ENCODE measurements around the gene ITGA8.
"Not testable (repeated sequence)": the region's sequence is repeated elsewhere in the genome, so short reads cannot be mapped to it uniquely, and the experiment has no call there.

The ITGA8 gene

DNA sequence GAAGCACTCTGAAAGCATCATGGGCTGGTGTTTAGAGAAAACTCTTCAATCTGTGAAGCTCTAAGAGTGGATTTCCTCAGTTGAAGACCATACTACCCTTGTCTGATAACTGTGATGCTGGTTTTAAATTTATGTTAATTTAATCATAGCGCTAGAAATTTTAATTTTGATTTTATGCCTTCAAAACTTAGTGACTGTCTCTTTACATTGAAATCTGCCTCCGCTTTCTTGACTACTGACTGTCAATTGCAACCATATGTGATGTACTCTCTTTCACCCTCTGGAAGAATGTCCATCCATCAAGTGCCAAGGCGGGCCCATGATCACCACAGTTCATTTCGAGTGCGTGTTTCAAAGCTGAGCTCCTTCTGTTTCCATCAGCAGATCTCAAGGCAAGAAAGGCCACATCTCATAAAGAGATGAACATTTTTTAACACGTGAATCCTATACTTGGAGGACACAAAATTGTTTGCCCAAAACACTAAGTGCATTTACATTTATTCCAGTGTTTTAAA is 147.1 kb downstream of the ITGA8 start:
- H3K27ac ChIP-seq (ENCODE audit: insufficient read depth, low read depth, low read length, poor library complexity, severe bottlenecking): no peak overlapping the region
- no peak overlapping the region for H3K4me3 ChIP-seq (ENCODE audit: insufficient read depth, low read depth, low read length)
- WGBS, 2 experiments: 87 to 90% methylated on average over 6 of the region's 6 CpGs
- H3K4me1 ChIP-seq (ENCODE audit: control insufficient read depth, insufficient read depth, low read length): no peaks in the 10 kb centered on the region
- no peaks in the 10 kb centered on the region for H3K36me3 ChIP-seq (ENCODE audit: control insufficient read depth, insufficient read depth, low read length)
- H3K27me3 ChIP-seq (ENCODE audit: control insufficient read depth, insufficient read depth, low read length, poor library complexity, severe bottlenecking): no peaks in the 10 kb centered on the region
- no peaks in the 10 kb centered on the region for H3K9me3 ChIP-seq (ENCODE audit: control insufficient read depth, low read length)

DNA sequence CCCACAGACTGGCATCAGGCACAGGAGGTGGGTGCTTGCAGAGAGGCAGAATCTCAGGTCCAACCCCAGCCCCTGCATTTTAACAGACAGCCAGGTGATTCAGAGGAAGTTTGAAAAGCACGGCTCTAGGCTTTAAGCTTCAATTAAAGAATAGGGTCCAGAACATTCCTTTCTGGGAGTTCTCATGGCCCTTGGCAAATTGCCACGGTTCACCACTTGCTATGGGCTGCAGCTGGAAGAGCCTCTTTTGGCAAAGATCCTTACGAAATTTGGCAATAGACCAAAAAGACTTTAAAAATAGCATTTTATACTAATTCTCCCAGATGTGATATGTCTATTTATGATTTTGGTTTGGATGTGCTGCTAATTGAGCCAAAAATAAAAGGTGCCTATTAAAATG is 148.1 kb downstream of the ITGA8 start:
- Histone ChIP-seq H3K9me3 (ENCODE audit: control insufficient read depth, low read length) (no peaks in the 10 kb centered on the region), H3K27ac (ENCODE audit: insufficient read depth, low read depth, low read length, poor library complexity, severe bottlenecking) (no peak overlapping the region), H3K36me3 (ENCODE audit: control insufficient read depth, insufficient read depth, low read length) (no peaks in the 10 kb centered on the region), H3K4me3 (ENCODE audit: insufficient read depth, low read depth, low read length) (no peak overlapping the region), H3K4me1 (ENCODE audit: control insufficient read depth, insufficient read depth, low read length) (no peaks in the 10 kb centered on the region), H3K27me3 (ENCODE audit: control insufficient read depth, insufficient read depth, low read length, poor library complexity, severe bottlenecking) (no peaks in the 10 kb centered on the region)
- 75 to 76% methylated on average over 2 to 3 of the region's 3 CpGs for WGBS, 2 experiments

DNA sequence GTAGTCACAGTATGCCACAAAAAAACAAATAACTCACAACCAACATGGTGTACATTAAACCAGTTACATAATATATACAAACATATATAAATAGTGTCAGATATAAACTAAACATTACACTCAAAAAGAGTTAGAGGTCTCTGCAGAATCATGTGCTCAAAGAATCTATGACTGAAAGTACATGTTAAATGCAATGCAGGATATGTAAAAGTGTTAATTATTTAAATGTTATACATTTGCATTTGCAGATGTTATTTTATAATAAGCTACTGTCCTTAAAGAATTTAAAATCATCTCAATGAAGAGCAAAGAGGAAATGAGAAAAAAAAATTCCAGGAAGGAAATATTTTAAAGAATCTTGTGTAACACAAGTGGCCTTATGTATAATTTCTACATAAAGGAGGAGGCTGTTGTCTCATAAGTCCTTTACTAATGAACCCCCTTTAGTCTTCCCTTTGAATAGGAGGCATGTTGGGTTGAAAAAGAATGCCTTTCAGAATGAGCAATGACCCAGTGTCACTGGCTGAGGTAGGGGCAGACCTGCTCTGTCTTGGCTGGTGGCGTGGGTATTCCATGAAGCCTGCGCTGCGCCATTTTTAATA is 148.9 kb downstream of the ITGA8 start:
- Histone ChIP-seq H3K9me3 (ENCODE audit: control insufficient read depth, low read length) (no peaks in the 10 kb centered on the region), H3K4me1 (ENCODE audit: control insufficient read depth, insufficient read depth, low read length) (no peaks in the 10 kb centered on the region), H3K27ac (ENCODE audit: insufficient read depth, low read depth, low read length, poor library complexity, severe bottlenecking) (no peak overlapping the region), H3K36me3 (ENCODE audit: control insufficient read depth, insufficient read depth, low read length) (no peaks in the 10 kb centered on the region), H3K27me3 (ENCODE audit: control insufficient read depth, insufficient read depth, low read length, poor library complexity, severe bottlenecking) (no peaks in the 10 kb centered on the region), H3K4me3 (ENCODE audit: insufficient read depth, low read depth, low read length) (no peak overlapping the region)
- 93% methylated on average over 3 of the region's 3 CpGs for WGBS, 2 experiments

- Histone ChIP-seq H3K4me3 (ENCODE audit: insufficient read depth, low read depth, low read length) (no peak overlapping the region), H3K27ac (ENCODE audit: insufficient read depth, low read depth, low read length, poor library complexity, severe bottlenecking) (no peak overlapping the region), H3K9me3 (ENCODE audit: control insufficient read depth, low read length) (no peaks in the 10 kb centered on the region), H3K27me3 (ENCODE audit: control insufficient read depth, insufficient read depth, low read length, poor library complexity, severe bottlenecking) (no peaks in the 10 kb centered on the region), H3K4me1 (ENCODE audit: control insufficient read depth, insufficient read depth, low read length) (no peaks in the 10 kb centered on the region), H3K36me3 (ENCODE audit: control insufficient read depth, insufficient read depth, low read length) (no peaks in the 10 kb centered on the region)
- 90 to 94% methylated on average over 1 of the region's 1 CpG for WGBS, 2 experiments
Measured at GRCh38 chr10:15567952-15568351, 151.8 kb downstream of the ITGA8 start.

- Histone ChIP-seq H3K27ac (ENCODE audit: insufficient read depth, low read depth, low read length, poor library complexity, severe bottlenecking) (no peak overlapping the region), H3K4me1 (ENCODE audit: control insufficient read depth, insufficient read depth, low read length) (no peaks in the 10 kb centered on the region), H3K4me3 (ENCODE audit: insufficient read depth, low read depth, low read length) (no peak overlapping the region), H3K9me3 (ENCODE audit: control insufficient read depth, low read length) (no peaks in the 10 kb centered on the region), H3K36me3 (ENCODE audit: control insufficient read depth, insufficient read depth, low read length) (no peaks in the 10 kb centered on the region), H3K27me3 (ENCODE audit: control insufficient read depth, insufficient read depth, low read length, poor library complexity, severe bottlenecking) (no peaks in the 10 kb centered on the region)
- WGBS, 2 experiments: 89 to 97% methylated on average over 1 of the region's 1 CpG
Measured at GRCh38 chr10:15563246-15563645, 156.5 kb downstream of the ITGA8 start.

- Histone ChIP-seq H3K27ac (ENCODE audit: insufficient read depth, low read depth, low read length, poor library complexity, severe bottlenecking) (no peak overlapping the region), H3K27me3 (ENCODE audit: control insufficient read depth, insufficient read depth, low read length, poor library complexity, severe bottlenecking) (no peaks in the 10 kb centered on the region), H3K4me3 (ENCODE audit: insufficient read depth, low read depth, low read length) (no peak overlapping the region), H3K36me3 (ENCODE audit: control insufficient read depth, insufficient read depth, low read length) (no peaks in the 10 kb centered on the region), H3K4me1 (ENCODE audit: control insufficient read depth, insufficient read depth, low read length) (no peaks in the 10 kb centered on the region), H3K9me3 (ENCODE audit: control insufficient read depth, low read length) (no peaks in the 10 kb centered on the region)
- WGBS, 2 experiments: 93 to 96% methylated on average over 5 of the region's 5 CpGs
Measured at GRCh38 chr10:15562578-15562977, 157.1 kb downstream of the ITGA8 start.

- WGBS, 2 experiments: 95% methylated on average over 10 of the region's 10 CpGs
- Histone ChIP-seq H3K27me3 (ENCODE audit: control insufficient read depth, insufficient read depth, low read length, poor library complexity, severe bottlenecking) (no peaks in the 10 kb centered on the region), H3K36me3 (ENCODE audit: control insufficient read depth, insufficient read depth, low read length) (no peaks in the 10 kb centered on the region), H3K4me1 (ENCODE audit: control insufficient read depth, insufficient read depth, low read length) (no peaks in the 10 kb centered on the region), H3K4me3 (ENCODE audit: insufficient read depth, low read depth, low read length) (no peak overlapping the region), H3K9me3 (ENCODE audit: control insufficient read depth, low read length) (no peaks in the 10 kb centered on the region), H3K27ac (ENCODE audit: insufficient read depth, low read depth, low read length, poor library complexity, severe bottlenecking) (no peak overlapping the region)
Measured at GRCh38 chr10:15562116-15562515, 157.6 kb downstream of the ITGA8 start.

DNA sequence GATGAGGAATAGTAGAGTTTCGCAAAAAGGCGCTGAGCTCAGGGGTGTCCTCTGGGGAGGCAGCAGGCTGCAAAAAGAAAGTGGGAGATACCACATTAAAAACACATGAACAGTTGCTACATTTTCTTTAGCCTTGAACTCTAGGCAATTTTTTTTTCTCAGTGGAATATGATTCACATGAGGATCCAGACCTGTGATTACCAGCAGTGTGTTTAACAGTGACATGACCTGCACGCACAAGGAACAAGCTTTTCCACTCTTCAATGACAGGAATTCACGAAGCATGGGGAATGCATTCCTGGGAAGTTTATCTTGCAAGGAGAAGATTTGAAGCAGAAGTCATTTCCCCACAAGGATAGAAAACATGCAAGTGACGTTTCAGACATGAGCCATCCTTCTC is 161.6 kb downstream of the ITGA8 start:
- H3K27ac ChIP-seq (ENCODE audit: insufficient read depth, low read depth, low read length, poor library complexity, severe bottlenecking): no peak overlapping the region
- H3K4me3 ChIP-seq (ENCODE audit: insufficient read depth, low read depth, low read length): no peak overlapping the region
- no peaks in the 10 kb centered on the region for H3K36me3 ChIP-seq (ENCODE audit: control insufficient read depth, insufficient read depth, low read length)
- H3K4me1 ChIP-seq (ENCODE audit: control insufficient read depth, insufficient read depth, low read length): no peaks in the 10 kb centered on the region
- H3K27me3 ChIP-seq (ENCODE audit: control insufficient read depth, insufficient read depth, low read length, poor library complexity, severe bottlenecking): no peaks in the 10 kb centered on the region
- no peaks in the 10 kb centered on the region for H3K9me3 ChIP-seq (ENCODE audit: control insufficient read depth, low read length)
- 81 to 96% methylated on average over 5 of the region's 5 CpGs for WGBS, 2 experiments

DNA sequence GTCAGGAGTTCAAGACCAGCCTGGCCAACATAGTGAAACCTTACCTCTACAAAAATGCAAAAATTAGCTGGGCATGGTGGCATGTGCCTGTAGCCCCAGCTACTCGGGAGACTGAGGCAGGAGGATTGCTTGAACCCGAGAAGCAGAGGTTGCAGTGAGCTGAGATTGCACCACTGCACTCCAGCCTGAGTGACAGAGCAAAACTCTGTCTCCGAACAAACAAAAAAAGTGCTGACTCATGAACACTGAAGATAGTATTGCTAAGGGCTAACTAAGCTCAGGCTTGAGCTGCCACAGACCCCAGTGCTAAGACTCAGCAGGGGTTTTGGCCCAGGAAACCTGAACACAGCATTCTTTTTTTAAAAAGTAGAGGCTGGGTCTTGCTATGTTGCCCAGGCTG is 162.6 kb downstream of the ITGA8 start:
- H3K9me3 ChIP-seq (ENCODE audit: control insufficient read depth, low read length); H3K27me3 ChIP-seq (ENCODE audit: control insufficient read depth, insufficient read depth, low read length, poor library complexity, severe bottlenecking); H3K4me1 ChIP-seq (ENCODE audit: control insufficient read depth, insufficient read depth, low read length); H3K36me3 ChIP-seq (ENCODE audit: control insufficient read depth, insufficient read depth, low read length); H3K4me3 ChIP-seq (ENCODE audit: insufficient read depth, low read depth, low read length); H3K27ac ChIP-seq (ENCODE audit: insufficient read depth, low read depth, low read length, poor library complexity, severe bottlenecking): not testable (repeated sequence)
- 91 to 94% methylated on average over 3 of the region's 3 CpGs for WGBS, 2 experiments

- WGBS, 2 experiments: 92 to 98% methylated on average over 3 of the region's 3 CpGs
- Histone ChIP-seq H3K27me3 (ENCODE audit: control insufficient read depth, insufficient read depth, low read length, poor library complexity, severe bottlenecking) (no peaks in the 10 kb centered on the region), H3K36me3 (ENCODE audit: control insufficient read depth, insufficient read depth, low read length) (no peaks in the 10 kb centered on the region), H3K27ac (ENCODE audit: insufficient read depth, low read depth, low read length, poor library complexity, severe bottlenecking) (no peak overlapping the region), H3K9me3 (ENCODE audit: control insufficient read depth, low read length) (no peaks in the 10 kb centered on the region), H3K4me1 (ENCODE audit: control insufficient read depth, insufficient read depth, low read length) (no peaks in the 10 kb centered on the region), H3K4me3 (ENCODE audit: insufficient read depth, low read depth, low read length) (no peak overlapping the region)
Measured at GRCh38 chr10:15550950-15551349, 168.8 kb downstream of the ITGA8 start.

GRCh38 chr10:15548331-15548730 is 171.4 kb downstream of the ITGA8 start:
- Histone ChIP-seq H3K4me3 (ENCODE audit: insufficient read depth, low read depth, low read length) (no peak overlapping the region), H3K9me3 (ENCODE audit: control insufficient read depth, low read length) (no peaks in the 10 kb centered on the region), H3K36me3 (ENCODE audit: control insufficient read depth, insufficient read depth, low read length) (no peaks in the 10 kb centered on the region), H3K4me1 (ENCODE audit: control insufficient read depth, insufficient read depth, low read length) (no peaks in the 10 kb centered on the region), H3K27ac (ENCODE audit: insufficient read depth, low read depth, low read length, poor library complexity, severe bottlenecking) (no peak overlapping the region), H3K27me3 (ENCODE audit: control insufficient read depth, insufficient read depth, low read length, poor library complexity, severe bottlenecking) (no peaks in the 10 kb centered on the region)
- 75 to 80% methylated on average over 8 of the region's 8 CpGs for WGBS, 2 experiments
